Neuronal stem cell (in vitro differentiated cells): ENCODE data around the gene ZNF804A.

Experiments
- DNase-seq: peaks from one replicate; pipeline ENCODE4 v3.0.0-alpha.2; 2013; ENCODE audit warnings: low spot score
- H2AFZ ChIP-seq: one replicate; pipeline ENCODE4 v1.6.1; 2013; ENCODE audit warnings: mild to moderate bottlenecking, low read length, inconsistent platforms
- H2AK5ac ChIP-seq: 2 replicates; pipeline ENCODE4 v1.6.1; 2013; ENCODE audit warnings: low read depth, mild to moderate bottlenecking, inconsistent platforms, low read length, moderate library complexity, mixed read lengths
- H2BK120ac ChIP-seq: 2 replicates; pipeline ENCODE4 v1.6.1; 2013; ENCODE audit warnings: low read depth, mild to moderate bottlenecking, inconsistent platforms, low read length, moderate library complexity, mixed read lengths
- H2BK12ac ChIP-seq: one replicate; pipeline ENCODE4 v1.6.1; 2013; ENCODE audit warnings: low read length, inconsistent platforms
- H2BK15ac ChIP-seq: 2 replicates; pipeline ENCODE4 v1.6.1; 2013; ENCODE audit warnings: mild to moderate bottlenecking, low read length, inconsistent platforms, mixed read lengths
- H2BK5ac ChIP-seq: one replicate; pipeline ENCODE4 v1.6.1; 2013; ENCODE audit warnings: inconsistent platforms, mild to moderate bottlenecking, low read length, moderate library complexity
- H3K14ac ChIP-seq: one replicate; pipeline ENCODE4 v1.6.1; 2013; ENCODE audit warnings: low read length, inconsistent platforms
- H3K18ac ChIP-seq: 2 replicates; pipeline ENCODE4 v1.6.1; 2013; ENCODE audit warnings: low read length, inconsistent platforms
- H3K23ac ChIP-seq: 2 replicates; pipeline ENCODE4 v1.6.1; 2013; ENCODE audit warnings: low read depth, mild to moderate bottlenecking, mixed read lengths, low read length, inconsistent platforms; ENCODE audit not compliant: poor library complexity
- H3K27ac ChIP-seq: replicated peaks from 3 replicates; pipeline ENCODE4 v1.5.1; 2013; ENCODE audit warnings: low read length, inconsistent platforms
- H3K27me3 ChIP-seq, 3 experiments: 2 replicates each; pipeline ENCODE4 v1.6.1; 2013; ENCODE audit warnings: low read length in 3 of 3, mild to moderate bottlenecking in 2 of 3, inconsistent platforms in 1 of 3, low read depth in 1 of 3, mixed read lengths in 1 of 3, moderate library complexity in 1 of 3; ENCODE audit not compliant: control insufficient read depth in 3 of 3, insufficient read depth in 3 of 3
- H3K36me3 ChIP-seq, 2 donors: replicated peaks in 1 of 2; 2 replicates each; pipeline ENCODE4 v1.6.1; 2013; ENCODE audit warnings: low read length in 2 of 2; ENCODE audit not compliant: control insufficient read depth in 2 of 2, insufficient read depth in 2 of 2
- H3K4ac ChIP-seq: 2 replicates; pipeline ENCODE4 v1.6.1; 2013; ENCODE audit warnings: inconsistent platforms, mild to moderate bottlenecking, low read length, moderate library complexity
- H3K4me1 ChIP-seq, 2 donors: 1 replicate in 1 of 2; 2 replicates in 1 of 2; pipeline ENCODE4 v1.6.1; 2013; ENCODE audit warnings: low read length in 2 of 2, low read depth in 1 of 2; ENCODE audit not compliant: control insufficient read depth in 2 of 2, insufficient read depth in 1 of 2
- H3K4me2 ChIP-seq: one replicate; pipeline ENCODE4 v1.6.1; 2013; ENCODE audit warnings: mild to moderate bottlenecking, low read length, inconsistent platforms; ENCODE audit not compliant: insufficient read depth, poor library complexity, severe bottlenecking
- H3K4me3 ChIP-seq, 2 donors: 2 replicates each; pipeline ENCODE4 v1.5.1; 2013; ENCODE audit warnings: low read length in 2 of 2, mild to moderate bottlenecking in 2 of 2, inconsistent platforms in 1 of 2, moderate library complexity in 1 of 2
- H3K79me1 ChIP-seq: one replicate; pipeline ENCODE4 v1.6.1; 2013; ENCODE audit warnings: low read depth, mild to moderate bottlenecking, inconsistent platforms, low read length, moderate library complexity
- H3K9ac ChIP-seq: one replicate; pipeline ENCODE4 v1.6.1; 2013; ENCODE audit warnings: mild to moderate bottlenecking, low read depth, low read length, inconsistent platforms; ENCODE audit not compliant: poor library complexity
- H3K9me3 ChIP-seq, 2 donors: replicated peaks in 1 of 2; 2 replicates each; pipeline versions ENCODE3 to v1.6.1; 2013; ENCODE audit warnings: low read length in 2 of 2, mild to moderate bottlenecking in 2 of 2, inconsistent platforms in 1 of 2, low read depth in 1 of 2, mixed read lengths in 1 of 2, moderate library complexity in 1 of 2; ENCODE audit not compliant: control insufficient read depth in 2 of 2, insufficient read depth in 1 of 2
- H4K8ac ChIP-seq: one replicate; pipeline ENCODE4 v1.6.1; 2013; ENCODE audit warnings: low read depth, mild to moderate bottlenecking, inconsistent platforms, low read length, moderate library complexity
- H4K91ac ChIP-seq: one replicate; pipeline ENCODE4 v1.6.1; 2013; ENCODE audit warnings: low read length, low read depth, mild to moderate bottlenecking, inconsistent platforms; ENCODE audit not compliant: poor library complexity
- WGBS, 2 donors: extraction: QIAGEN DNeasy Blood & Tissue Kit; methylation state at CpG; one replicate each; pipeline ENCODE4 v1.1.7; 2013; ENCODE audit warnings: missing lambda C conversion rate in 2 of 2, mixed read lengths in 1 of 2; ENCODE audit not compliant: insufficient read length in 2 of 2, insufficient replicate concordance in 1 of 2; ENCODE audit errors: extremely low coverage in 2 of 2; 5-methylcytosine and 5-hydroxymethylcytosine counted together

The ZNF804A gene

GRCh38 chr2:184875212-184875611 is 276.9 kb downstream of the ZNF804A start:
- Histone ChIP-seq H3K36me3 (no peaks in the 10 kb centered on the region), H3K4me2 (no peak overlapping the region), H2BK120ac (no peak overlapping the region), H3K18ac (no peak overlapping the region), H3K79me1 (no peaks in the 10 kb centered on the region), H3K23ac (no peak overlapping the region), H3K27me3 (no peaks in the 10 kb centered on the region), H4K91ac (no peak overlapping the region), H2AFZ (no peak overlapping the region), H3K9ac (no peak overlapping the region), H4K8ac (no peak overlapping the region), H3K4me3 (no peak overlapping the region), H3K4me1 (peaks cover 0 to 2% of the 10 kb centered on the region in 2 donors), H2AK5ac (no peak overlapping the region), H3K4ac (no peak overlapping the region), H3K9me3 (no peaks in the 10 kb centered on the region), H3K14ac (no peak overlapping the region), H2BK5ac (no peak overlapping the region), H2BK12ac (no peak overlapping the region), H3K27ac (no peak overlapping the region), H2BK15ac (no peak overlapping the region)
- DNase-seq = no peak

- no peak overlapping the region for H4K8ac ChIP-seq
- H3K18ac ChIP-seq = no peak overlapping the region
- no peak overlapping the region for H3K4ac ChIP-seq
Measured at GRCh38 chr2:184875911-184876310, 277.6 kb downstream of the ZNF804A start.

DNA sequence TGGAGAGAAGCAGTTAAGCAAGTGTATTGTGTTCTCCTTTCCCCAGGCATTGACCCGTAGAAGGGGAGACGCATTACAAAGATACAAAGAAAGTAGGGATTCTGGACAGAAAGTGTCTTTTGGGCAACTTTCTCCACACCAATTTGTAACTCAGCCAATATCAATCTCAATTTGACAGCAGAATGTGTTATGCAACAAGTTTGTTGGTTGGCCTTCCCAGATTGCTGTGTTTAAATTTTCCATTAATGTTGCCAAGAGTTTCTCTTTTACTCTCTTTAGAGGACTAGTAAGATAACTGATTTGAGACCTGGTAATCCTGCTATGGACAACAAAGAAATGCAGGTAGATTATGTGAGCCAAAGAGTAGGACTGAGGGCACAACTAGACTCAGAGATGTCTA is 279.6 kb downstream of the ZNF804A start:
- H3K14ac ChIP-seq = no peak overlapping the region
- H3K36me3 ChIP-seq = no peaks in the 10 kb centered on the region
- H4K8ac ChIP-seq = no peak overlapping the region
- H3K4me1 ChIP-seq = peaks cover 0 to 2% of the 10 kb centered on the region in 2 donors
- no peaks in the 10 kb centered on the region for H3K27me3 ChIP-seq
- H3K4me3 ChIP-seq = no peak overlapping the region
- H2BK5ac ChIP-seq = no peak overlapping the region
- no peak overlapping the region for H3K4me2 ChIP-seq
- no peak overlapping the region for H3K4ac ChIP-seq
- H2BK120ac ChIP-seq = no peak overlapping the region
- no peak overlapping the region for H3K23ac ChIP-seq
- H3K79me1 ChIP-seq = no peaks in the 10 kb centered on the region
- H2AK5ac ChIP-seq = no peak overlapping the region
- no peak overlapping the region for H3K27ac ChIP-seq
- no peak overlapping the region for H2AFZ ChIP-seq
- H4K91ac ChIP-seq = no peak overlapping the region
- no peak overlapping the region for H3K9ac ChIP-seq
- WGBS, 2 donors = no CpG with 5 or more reads among the region's 2 CpGs
- DNase-seq = no peak
- no peak overlapping the region for H2BK15ac ChIP-seq
- H3K9me3 ChIP-seq = no peaks in the 10 kb centered on the region
- H3K18ac ChIP-seq = no peak overlapping the region
- no peak overlapping the region for H2BK12ac ChIP-seq

More at GRCh38 chr2:184875911-184876310, 277.6 kb downstream of the ZNF804A start:
- no peak overlapping the region for H2BK120ac ChIP-seq
- H3K9me3 ChIP-seq = no peaks in the 10 kb centered on the region
- H3K4me3 ChIP-seq = no peak overlapping the region
- no peaks in the 10 kb centered on the region for H3K27me3 ChIP-seq
- no peak overlapping the region for H2AK5ac ChIP-seq
- no peak overlapping the region for H2BK15ac ChIP-seq
- no peak overlapping the region for H2BK12ac ChIP-seq
- no peak overlapping the region for H3K4me2 ChIP-seq
- peaks cover 0 to 2% of the 10 kb centered on the region in 2 donors for H3K4me1 ChIP-seq
- H3K9ac ChIP-seq = no peak overlapping the region
- DNase-seq = no peak
- no peak overlapping the region for H4K91ac ChIP-seq
- no peaks in the 10 kb centered on the region for H3K36me3 ChIP-seq
- no peak overlapping the region for H3K14ac ChIP-seq
- H3K27ac ChIP-seq = no peak overlapping the region
- no peak overlapping the region for H2BK5ac ChIP-seq
- no peak overlapping the region for H2AFZ ChIP-seq
- H3K79me1 ChIP-seq = no peaks in the 10 kb centered on the region
- H3K23ac ChIP-seq = no peak overlapping the region

- no peak overlapping the region for H3K4me3 ChIP-seq
- no peak overlapping the region for H3K14ac ChIP-seq
- H4K91ac ChIP-seq = no peak overlapping the region
- H3K27ac ChIP-seq = no peak overlapping the region
- H2BK120ac ChIP-seq = no peak overlapping the region
- DNase-seq = no peak
- no peak overlapping the region for H2AFZ ChIP-seq
- H2BK5ac ChIP-seq = no peak overlapping the region
- no peaks in the 10 kb centered on the region for H3K79me1 ChIP-seq
- no peak overlapping the region for H3K23ac ChIP-seq
- H3K18ac ChIP-seq = no peak overlapping the region
- H3K36me3 ChIP-seq = no peaks in the 10 kb centered on the region
- peaks cover 0 to 2% of the 10 kb centered on the region in 2 donors for H3K4me1 ChIP-seq
- no peak overlapping the region for H2BK12ac ChIP-seq
- no peak overlapping the region for H3K4me2 ChIP-seq
- no CpG with 5 or more reads among the region's 1 CpG for WGBS, 2 donors
- no peak overlapping the region for H3K9ac ChIP-seq
- H2AK5ac ChIP-seq = no peak overlapping the region
- H3K9me3 ChIP-seq = no peaks in the 10 kb centered on the region
- H2BK15ac ChIP-seq = no peak overlapping the region
- no peak overlapping the region for H4K8ac ChIP-seq
- H3K4ac ChIP-seq = no peak overlapping the region
- H3K27me3 ChIP-seq = no peaks in the 10 kb centered on the region
Measured at GRCh38 chr2:184879671-184880070, 281.3 kb downstream of the ZNF804A start.
